IPS DF 6.9 (cell line): ENCODE results near the gene KSR1.

Experiments used
- DNase-seq: peaks from one replicate; pipeline ENCODE4 v3.0.0-alpha.2; 2013; ENCODE audit warnings: low read depth, low spot score
- H3K27ac ChIP-seq: one replicate; pipeline ENCODE4 v1.5.1; 2013; ENCODE audit warnings: low read length, control low read depth
- H3K27me3 ChIP-seq: 2 replicates; pipeline ENCODE4 v1.6.1; 2013; ENCODE audit warnings: mild to moderate bottlenecking, low read length; ENCODE audit not compliant: control insufficient read depth, insufficient read depth
- H3K36me3 ChIP-seq: 2 replicates; pipeline ENCODE4 v1.6.1; 2013; ENCODE audit warnings: low read length; ENCODE audit not compliant: control insufficient read depth, insufficient read depth
- H3K4me1 ChIP-seq: 2 replicates; pipeline ENCODE4 v1.6.1; 2013; ENCODE audit warnings: low read length; ENCODE audit not compliant: control insufficient read depth, insufficient read depth
- H3K4me3 ChIP-seq: 2 replicates; pipeline ENCODE4 v1.5.1; 2013; ENCODE audit warnings: mild to moderate bottlenecking, low read length
- H3K9me3 ChIP-seq: 2 replicates; pipeline ENCODE4 v1.6.1; 2013; ENCODE audit warnings: low read length, inconsistent platforms; ENCODE audit not compliant: control insufficient read depth, insufficient read depth
- WGBS: extraction: QIAGEN DNeasy Blood & Tissue Kit; methylation state at CpG from one replicate; pipeline ENCODE4 v1.1.7; 2013; ENCODE audit warnings: mixed read lengths, missing lambda C conversion rate; ENCODE audit not compliant: insufficient read length, insufficient coverage; 5-methylcytosine and 5-hydroxymethylcytosine counted together

Gene KSR1

GRCh38 chr17:27514595-27515413 is 58.6 kb downstream of the KSR1 start:
- no peaks in the 10 kb centered on the region for H3K36me3 ChIP-seq
- no CpG with 5 or more reads among the region's 7 CpGs for WGBS
- no peak overlapping the region for H3K4me3 ChIP-seq
- no peaks in the 10 kb centered on the region for H3K9me3 ChIP-seq
- H3K27me3 ChIP-seq, result no peaks in the 10 kb centered on the region
- no peak for DNase-seq
- H3K27ac ChIP-seq, result no peak overlapping the region
- peaks cover 6% of the 10 kb centered on the region; the same call in 1 of the 2 replicates for H3K4me1 ChIP-seq

DNA sequence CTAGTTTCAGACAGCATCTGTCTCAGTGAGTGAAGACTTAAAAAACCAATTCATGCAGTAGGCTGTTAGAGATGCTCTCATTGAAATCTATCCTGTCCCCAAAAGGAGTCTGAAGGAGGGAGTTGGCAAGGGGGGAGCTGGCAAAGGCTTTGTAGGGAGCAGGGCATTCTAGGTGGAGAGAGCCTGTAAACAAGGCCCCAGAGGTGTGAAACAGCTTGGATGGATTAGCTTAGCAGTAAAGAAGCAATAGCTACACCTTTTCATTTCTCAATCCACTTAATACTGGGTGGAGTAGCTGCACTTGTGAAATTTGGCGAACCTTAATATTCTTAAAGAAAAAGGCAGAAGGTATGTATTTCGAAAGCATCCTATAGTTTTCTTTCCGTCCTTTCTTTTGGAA is 61.8 kb downstream of the KSR1 start:
- no peak for DNase-seq
- Histone ChIP-seq H3K36me3 (no peaks in the 10 kb centered on the region), H3K4me3 (no peak overlapping the region), H3K27ac (no peak overlapping the region), H3K4me1 (peaks cover 6% of the 10 kb centered on the region; the same call in 1 of the 2 replicates), H3K27me3 (no peaks in the 10 kb centered on the region), H3K9me3 (no peaks in the 10 kb centered on the region)
- WGBS, result no CpG with 5 or more reads among the region's 3 CpGs

- Histone ChIP-seq H3K27ac (no peak overlapping the region), H3K27me3 (no peaks in the 10 kb centered on the region), H3K4me3 (no peak overlapping the region), H3K4me1 (peaks cover 6% of the 10 kb centered on the region; the same call in 1 of the 2 replicates), H3K9me3 (no peaks in the 10 kb centered on the region), H3K36me3 (no peaks in the 10 kb centered on the region)
- no CpG with 5 or more reads among the region's 13 CpGs for WGBS
- DNase-seq, result no peak
Observed at GRCh38 chr17:27518545-27519521, 62.6 kb downstream of the KSR1 start.

DNA sequence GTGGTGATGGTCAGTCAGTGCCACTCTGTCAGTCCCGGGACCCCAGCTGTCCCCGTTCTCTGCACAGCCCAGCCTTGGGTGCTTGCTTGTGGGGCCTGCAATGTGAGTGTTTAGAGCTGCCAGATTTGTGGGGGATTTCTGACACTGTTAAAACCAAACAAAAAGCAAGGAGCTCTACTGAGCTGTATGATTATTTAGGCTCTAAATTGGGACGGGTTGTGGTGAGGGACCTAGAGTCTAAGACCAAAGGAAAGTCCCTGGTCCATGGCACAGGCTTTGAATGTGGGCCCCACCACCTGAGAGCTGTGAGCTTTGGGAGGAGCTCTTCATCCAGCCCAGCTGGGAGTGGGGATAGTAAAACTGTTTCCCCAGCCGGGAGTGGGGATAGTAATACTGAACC is 63.3 kb downstream of the KSR1 start:
- Histone ChIP-seq H3K4me1 (peaks cover 6% of the 10 kb centered on the region; the same call in 1 of the 2 replicates), H3K27me3 (no peaks in the 10 kb centered on the region), H3K4me3 (no peak overlapping the region), H3K27ac (no peak overlapping the region), H3K9me3 (no peaks in the 10 kb centered on the region), H3K36me3 (no peaks in the 10 kb centered on the region)
- no peak for DNase-seq
- no CpG with 5 or more reads among the region's 4 CpGs for WGBS

GRCh38 chr17:27520491-27521185 is 64.4 kb downstream of the KSR1 start:
- Histone ChIP-seq H3K9me3 (no peaks in the 10 kb centered on the region), H3K27ac (no peak overlapping the region), H3K36me3 (no peaks in the 10 kb centered on the region), H3K27me3 (no peaks in the 10 kb centered on the region), H3K4me1 (peaks cover 6% of the 10 kb centered on the region), H3K4me3 (no peak overlapping the region)
- DNase-seq, result no peak
- no CpG with 5 or more reads among the region's 16 CpGs for WGBS

DNA sequence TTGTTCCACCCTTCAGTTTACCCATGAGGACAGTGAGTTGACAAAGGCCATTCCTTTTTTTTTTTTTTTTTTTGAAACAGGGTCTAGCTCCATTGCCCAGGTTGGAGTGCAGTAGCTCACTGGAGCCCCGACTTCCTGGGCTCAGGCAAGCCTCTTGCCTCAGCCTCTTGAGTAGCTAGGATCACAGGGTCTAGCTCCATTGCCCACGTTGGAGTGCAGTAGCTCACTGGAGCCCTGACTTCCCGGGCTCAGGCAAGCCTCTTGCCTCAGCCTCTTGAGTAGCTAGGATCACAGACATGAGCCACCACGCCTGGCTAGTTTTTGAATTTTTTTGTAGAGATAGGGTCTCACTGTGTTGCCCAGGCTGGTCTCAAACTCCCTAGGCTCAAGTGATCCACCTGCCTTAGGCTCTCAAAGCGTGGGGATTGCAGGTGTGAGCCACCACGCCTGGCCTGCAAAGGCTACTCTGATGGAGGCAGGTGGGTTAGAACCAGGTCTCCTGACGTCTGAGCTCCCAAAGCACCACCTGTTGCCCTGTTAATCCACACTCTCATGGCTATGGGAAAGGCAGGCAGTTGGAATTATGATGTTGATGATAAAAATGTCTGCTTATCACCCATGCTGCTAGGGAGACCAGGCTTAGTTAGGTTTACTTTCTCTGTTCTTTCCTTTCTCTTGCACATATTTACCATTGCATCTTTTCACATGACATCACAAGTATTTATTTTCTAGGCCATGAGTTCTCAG is 65.2 kb downstream of the KSR1 start:
- no CpG with 5 or more reads among the region's 7 CpGs for WGBS
- peaks cover 5% of the 10 kb centered on the region for H3K4me1 ChIP-seq
- DNase-seq, result no peak
- no peaks in the 10 kb centered on the region for H3K27me3 ChIP-seq
- no peak overlapping the region for H3K27ac ChIP-seq
- H3K4me3 ChIP-seq, result no peak overlapping the region
- no peaks in the 10 kb centered on the region for H3K9me3 ChIP-seq
- no peaks in the 10 kb centered on the region for H3K36me3 ChIP-seq

DNA sequence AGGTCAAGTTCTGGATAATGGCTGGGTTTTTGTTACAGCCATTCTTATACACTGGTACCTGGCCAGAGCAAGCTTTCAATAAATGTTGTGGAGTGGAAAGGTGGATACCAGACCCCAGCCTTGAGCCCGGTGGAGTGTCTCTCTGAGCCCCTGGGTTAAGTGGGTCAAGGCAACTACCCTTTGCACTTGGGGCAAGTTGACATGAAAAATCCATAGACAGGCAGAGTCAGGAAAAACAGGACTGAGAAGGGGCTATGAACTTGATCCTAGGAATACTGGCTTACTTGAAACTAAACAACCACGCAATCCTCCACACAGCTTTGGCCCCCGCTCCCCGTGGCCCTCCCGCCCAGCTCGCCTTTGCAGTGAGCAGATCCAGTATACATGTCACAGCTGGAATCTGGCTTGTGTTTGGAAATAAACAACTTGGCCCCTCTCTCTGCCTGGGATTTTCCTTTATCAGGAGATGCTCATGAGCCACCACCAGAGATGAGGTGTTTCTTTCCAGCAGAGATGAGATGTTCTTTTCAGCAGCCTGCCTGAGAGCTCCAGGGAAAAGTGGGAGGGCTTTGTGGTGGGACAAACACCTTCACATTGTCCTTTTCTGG is 65.9 kb downstream of the KSR1 start:
- WGBS, result no CpG with 5 or more reads among the region's 6 CpGs
- no peak overlapping the region for H3K27ac ChIP-seq
- no peak overlapping the region for H3K4me3 ChIP-seq
- no peak for DNase-seq
- no peaks in the 10 kb centered on the region for H3K36me3 ChIP-seq
- H3K4me1 ChIP-seq, result peaks cover 8% of the 10 kb centered on the region
- no peaks in the 10 kb centered on the region for H3K27me3 ChIP-seq
- H3K9me3 ChIP-seq, result no peaks in the 10 kb centered on the region

- Histone ChIP-seq H3K4me1 (peaks cover 8% of the 10 kb centered on the region), H3K27me3 (no peaks in the 10 kb centered on the region), H3K4me3 (no peak overlapping the region), H3K27ac (no peak overlapping the region), H3K36me3 (no peaks in the 10 kb centered on the region), H3K9me3 (no peaks in the 10 kb centered on the region)
- DNase-seq, result no peak
- no CpG with 5 or more reads among the region's 1 CpG for WGBS
Observed at GRCh38 chr17:27523712-27524111, 67.5 kb downstream of the KSR1 start.

DNA sequence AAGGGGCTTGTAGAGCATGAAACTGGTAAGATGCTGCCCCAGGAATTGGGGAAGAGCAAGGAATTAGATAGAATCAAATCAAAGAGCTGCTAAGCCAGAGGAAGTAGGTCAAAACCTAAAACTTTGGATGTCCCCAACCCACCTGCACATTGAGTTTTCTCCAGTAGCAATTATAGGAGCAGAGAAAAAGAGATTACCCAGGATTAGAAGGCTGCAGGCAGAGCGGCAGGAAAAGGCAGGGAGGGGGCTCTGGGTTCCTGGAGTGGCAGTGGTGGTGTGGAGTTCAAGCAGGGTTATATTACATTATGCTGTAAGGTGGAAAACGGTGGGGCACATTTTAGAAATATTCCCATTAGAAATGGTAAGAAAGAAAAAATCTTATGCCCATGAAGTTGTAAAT is 68.3 kb downstream of the KSR1 start:
- Histone ChIP-seq H3K4me1 (peaks cover 6% of the 10 kb centered on the region), H3K4me3 (no peak overlapping the region), H3K36me3 (no peaks in the 10 kb centered on the region), H3K9me3 (no peaks in the 10 kb centered on the region), H3K27me3 (no peaks in the 10 kb centered on the region), H3K27ac (no peak overlapping the region)
- no peak for DNase-seq
- WGBS, result no CpG with 5 or more reads among the region's 2 CpGs
